GM19238 (cell line): ENCODE data around the gene BSG.

Experiments
- DNase-seq: peaks from one replicate; pipeline ENCODE4 v3.0.0; 2011; ENCODE audit warnings: low spot score; ENCODE audit not compliant: insufficient read length

The BSG gene

DNA sequence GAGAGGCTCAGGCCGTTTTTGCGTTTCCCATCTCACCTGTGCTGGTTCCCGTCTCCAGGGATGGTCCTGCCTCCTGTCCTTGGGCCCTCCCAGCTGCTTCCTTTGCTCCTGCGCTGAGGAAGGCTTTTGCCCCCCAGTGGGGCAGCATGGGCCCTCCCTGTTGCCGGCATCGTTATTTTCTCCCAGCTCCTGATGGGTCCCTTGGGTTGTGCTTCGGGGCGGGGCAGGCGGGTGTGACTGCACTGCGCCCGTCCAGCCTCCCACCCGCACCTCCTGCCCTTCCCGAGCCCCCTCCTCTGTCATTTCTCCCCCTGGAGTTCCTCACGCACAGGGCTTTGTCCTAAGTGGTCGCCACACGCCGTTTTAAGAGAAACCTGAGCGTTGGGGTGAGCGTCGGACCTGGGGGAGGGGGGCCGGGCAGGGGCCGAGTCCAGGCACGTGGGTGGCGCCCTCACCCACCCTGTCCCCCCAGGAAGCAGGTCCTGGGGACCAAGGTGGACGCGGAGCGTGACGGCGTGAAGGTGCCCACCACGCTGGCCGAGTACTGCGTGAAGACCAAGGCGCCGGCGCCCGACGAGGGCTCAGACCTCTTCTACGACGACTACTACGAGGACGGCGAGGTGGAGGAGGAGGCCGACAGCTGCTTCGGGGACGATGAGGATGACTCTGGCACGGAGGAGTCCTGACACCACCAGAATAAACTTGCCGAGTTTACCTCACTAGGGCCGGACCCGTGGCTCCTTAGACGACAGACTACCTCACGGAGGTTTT lies 31.3 kb upstream of the BSG start:
- DNase-seq: no peak

GRCh38 chr19:541699-542098 lies 30.7 kb upstream of the BSG start:
- DNase-seq: no peak

GRCh38 chr19:542173-542866 lies 30.1 kb upstream of the BSG start:
- no peak for DNase-seq

GRCh38 chr19:543910-544608 lies 28.3 kb upstream of the BSG start, which contains the start of gene GZMM:
TSS of gene GZMM (plus strand) at chr19:544053. CDS start at chr19:544072, 19 bp downstream.
- DNase-seq: no peak

GRCh38 chr19:547117-547516 lies 25.3 kb upstream of the BSG start:
- DNase-seq: no peak

DNA sequence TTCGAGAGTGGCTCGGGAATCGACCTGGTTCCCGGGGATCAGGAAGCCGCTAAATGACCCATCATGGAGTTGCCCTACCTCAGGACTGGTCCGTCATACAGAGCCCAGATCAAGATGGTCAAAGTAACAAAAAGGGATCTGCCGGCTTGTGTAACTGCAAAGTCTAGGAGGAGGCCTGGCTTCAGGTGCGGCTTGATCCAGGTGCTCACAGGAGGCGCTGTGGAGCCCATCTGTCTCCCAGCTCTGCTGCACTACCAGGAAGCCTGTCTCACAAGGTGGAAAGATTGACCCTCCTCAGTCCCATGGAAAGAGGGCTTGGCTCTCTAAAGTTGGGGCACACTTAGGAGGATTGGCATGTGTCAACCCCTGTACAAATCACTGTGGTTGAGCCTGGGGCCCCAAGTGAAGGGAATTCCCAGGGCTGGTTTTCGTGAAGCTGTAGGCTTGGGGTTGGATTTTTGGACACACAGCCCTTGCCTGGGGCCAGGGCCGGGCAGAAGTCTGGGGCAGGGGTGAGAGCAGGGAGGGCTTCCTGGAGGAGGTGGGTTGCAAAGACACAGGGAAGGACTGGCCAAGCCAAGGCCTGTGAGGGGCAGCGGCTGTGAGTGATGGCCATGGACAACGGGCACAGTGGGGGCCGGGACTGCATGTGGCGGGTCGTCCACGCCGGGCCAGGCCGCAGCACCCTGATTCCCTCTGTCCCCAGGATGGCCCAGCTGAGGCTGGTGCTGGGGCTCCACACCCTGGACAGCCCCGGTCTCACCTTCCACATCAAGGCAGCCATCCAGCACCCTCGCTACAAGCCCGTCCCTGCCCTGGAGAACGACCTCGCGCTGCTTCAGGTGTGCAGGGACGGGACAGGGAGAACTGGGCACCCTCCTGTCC lies 24.3 kb upstream of the BSG start:
- no peak for DNase-seq

DNA sequence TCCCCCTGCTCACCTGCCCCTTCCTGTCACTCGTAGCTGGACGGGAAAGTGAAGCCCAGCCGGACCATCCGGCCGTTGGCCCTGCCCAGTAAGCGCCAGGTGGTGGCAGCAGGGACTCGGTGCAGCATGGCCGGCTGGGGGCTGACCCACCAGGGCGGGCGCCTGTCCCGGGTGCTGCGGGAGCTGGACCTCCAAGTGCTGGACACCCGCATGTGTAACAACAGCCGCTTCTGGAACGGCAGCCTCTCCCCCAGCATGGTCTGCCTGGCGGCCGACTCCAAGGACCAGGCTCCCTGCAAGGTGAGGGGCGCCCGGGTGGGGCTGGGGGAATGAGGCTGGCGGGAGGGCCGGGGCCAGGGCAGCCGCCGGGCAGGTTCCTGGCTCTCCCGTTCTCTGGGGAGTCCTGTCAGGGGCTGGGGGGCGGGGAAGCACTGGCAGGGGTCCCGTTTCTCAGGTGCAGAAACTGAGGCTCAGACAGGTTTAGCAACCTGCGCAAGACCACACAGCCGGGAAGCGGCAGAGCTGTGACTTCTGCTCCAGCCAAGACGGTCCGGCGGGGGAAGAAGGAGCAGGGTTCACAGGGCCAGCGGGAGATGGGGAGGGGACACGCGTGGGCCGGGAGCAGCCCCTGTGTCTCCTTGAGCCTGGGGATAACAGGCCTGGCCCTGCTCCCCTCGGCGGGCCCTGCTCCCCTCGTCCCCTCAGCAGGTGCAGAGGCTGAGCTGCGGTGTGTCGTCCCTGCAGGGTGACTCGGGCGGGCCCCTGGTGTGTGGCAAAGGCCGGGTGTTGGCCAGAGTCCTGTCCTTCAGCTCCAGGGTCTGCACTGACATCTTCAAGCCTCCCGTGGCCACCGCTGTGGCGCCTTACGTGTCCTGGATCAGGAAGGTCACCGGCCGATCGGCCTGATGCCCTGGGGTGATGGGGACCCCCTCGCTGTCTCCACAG lies 23.2 kb upstream of the BSG start:
- no peak for DNase-seq

- no peak for DNase-seq
Observed at GRCh38 chr19:554817-555216, 17.6 kb upstream of the BSG start.

DNA sequence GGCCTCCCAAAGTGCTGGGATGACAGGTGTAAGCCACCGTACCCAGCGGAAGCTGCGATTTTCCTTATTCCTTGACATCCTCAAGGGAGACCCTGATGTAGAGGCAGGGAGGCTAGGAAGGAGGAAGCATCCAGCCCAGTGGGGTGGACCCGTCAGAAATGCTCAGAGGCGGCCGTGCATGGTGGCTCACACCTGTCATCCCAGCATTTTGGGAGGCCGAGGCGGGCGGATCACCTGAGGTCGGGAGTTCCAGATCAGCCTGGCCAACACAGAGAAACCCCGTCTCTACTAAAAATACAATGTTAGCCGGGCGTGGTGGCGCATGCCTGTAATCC lies 17.0 kb upstream of the BSG start:
- no peak for DNase-seq

DNA sequence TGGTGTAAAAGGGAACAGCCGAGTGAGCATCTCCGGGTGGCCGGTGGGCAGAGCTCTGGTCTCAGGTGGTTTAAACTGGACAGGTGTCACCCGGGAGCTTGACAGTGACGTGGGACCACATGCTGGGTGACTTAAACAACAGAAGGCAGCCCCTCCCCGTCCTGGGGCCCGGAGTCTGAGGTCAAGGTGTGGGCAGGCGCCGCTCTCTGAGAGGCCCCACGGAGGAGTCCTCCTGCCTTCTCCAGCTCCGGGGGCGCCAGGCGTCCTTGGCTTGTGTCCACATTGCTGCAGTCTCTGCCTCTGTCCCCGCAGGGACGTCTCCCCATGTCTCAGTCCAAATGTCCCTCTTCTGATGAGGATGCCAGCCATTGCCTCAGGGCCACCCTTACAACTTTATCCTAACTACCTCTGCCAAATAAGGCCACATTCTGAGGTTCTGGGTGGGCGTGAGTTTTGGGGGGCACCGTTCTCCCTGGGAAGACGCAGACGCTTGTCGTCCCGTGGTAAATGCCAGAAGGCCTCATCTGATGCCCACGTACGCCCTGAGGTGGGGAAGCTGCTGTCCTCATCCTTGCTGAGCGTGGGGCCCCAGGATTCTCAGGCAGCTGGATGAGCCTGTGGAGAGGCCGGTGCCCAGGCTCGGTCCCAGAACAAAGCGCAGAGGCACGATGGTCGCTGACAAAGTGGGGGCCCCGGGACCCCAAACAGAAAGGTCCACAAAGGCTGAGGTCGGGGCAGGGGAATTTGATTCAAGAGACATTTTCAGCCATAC lies 15.6 kb upstream of the BSG start:
- DNase-seq: no peak

GRCh38 chr19:558770-559439 lies 13.5 kb upstream of the BSG start:
- DNase-seq: no peak

GRCh38 chr19:560121-560520 lies 12.3 kb upstream of the BSG start:
- DNase-seq: no peak

DNA sequence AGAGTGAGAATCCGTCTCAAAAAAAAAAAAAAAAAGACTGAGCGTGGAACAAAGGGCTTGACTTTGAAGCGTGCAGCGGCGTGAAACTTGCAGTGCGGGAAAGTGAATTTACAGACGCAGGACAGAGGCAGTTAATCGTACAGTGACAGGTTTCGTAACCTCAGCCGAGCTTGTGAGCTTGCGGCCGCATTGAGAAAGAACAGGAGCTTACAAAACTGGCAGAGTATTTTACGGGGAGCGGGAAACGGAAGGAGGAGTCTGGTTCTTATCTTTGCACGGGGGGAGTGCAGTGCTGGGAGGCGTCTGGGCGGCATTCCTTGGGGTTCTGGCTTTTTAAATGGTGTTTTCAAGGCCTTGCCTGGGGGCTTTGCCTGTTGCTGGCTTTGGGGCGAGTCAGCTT lies 6.0 kb upstream of the BSG start:
- no peak for DNase-seq

DNA sequence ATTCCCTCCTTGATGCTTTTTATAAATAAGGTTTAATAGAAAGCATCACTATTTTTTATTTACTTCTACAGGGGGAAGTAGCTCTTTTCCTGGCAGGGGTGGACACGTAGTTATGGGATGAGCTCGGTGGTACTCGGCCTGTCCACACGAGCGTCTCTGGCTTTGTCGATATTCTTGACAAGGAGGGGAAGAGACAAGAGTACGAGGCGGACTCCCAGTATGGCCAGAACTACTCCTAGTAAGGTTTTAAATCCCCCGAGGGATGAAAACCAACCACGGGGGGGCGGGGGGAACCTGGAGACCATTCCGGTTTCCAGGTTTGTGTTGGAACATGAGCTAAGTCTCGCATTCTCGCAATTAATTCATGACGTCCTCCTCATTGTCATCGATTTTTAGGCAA lies 5.6 kb upstream of the BSG start:
- DNase-seq: no peak

DNA sequence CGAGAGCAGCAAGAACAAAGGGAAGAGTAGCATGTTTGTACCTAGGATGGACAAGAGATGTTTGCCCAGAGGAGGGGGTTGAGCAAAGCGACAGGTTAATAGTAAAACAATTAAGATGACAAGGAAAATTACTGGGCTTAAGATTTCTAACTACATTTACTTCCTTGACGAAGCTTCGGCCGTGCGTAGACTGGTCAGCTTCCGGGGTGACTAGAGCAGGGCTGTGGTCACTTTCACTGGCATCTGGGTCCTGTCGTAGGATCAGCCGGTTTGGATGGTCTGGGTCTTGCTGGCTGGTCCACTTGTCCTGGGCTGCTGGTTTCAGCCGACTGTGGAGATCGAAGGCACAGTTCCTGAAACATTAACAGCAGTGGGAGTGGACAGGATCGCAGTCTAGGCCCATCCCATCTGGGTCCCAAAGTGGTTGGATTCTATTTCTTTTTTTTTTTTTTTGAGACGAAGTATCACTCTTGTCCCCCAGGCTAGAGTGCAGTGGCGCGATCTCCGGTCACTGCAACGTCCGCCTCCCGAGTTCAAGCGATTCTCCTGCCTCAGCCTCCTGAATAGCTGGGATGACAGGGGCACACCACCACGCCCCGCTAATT lies 5.0 kb upstream of the BSG start:
- DNase-seq: no peak

DNA sequence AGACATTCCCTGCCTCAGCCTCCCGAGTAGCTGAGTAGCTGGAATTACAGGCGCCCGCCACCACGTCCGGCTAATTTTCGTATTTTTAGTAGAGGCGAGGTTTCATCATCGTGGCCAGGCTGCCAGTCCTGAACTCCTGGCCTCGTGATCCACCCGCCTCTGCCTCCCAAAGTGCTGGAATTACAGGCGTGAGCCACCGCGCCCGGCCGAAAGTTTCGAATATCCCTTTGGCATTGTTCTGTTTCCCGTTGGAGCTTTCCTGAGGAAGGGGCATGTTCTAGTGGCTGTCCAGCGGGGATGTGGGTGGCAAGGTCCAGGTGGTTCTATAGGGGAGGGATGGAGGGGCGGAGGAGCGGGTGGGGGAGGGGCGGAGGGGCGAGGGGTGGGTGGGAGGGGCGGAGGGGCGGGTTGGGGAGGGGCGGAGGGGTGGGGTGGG lies 2.1 kb upstream of the BSG start:
- DNase-seq: no peak

DNA sequence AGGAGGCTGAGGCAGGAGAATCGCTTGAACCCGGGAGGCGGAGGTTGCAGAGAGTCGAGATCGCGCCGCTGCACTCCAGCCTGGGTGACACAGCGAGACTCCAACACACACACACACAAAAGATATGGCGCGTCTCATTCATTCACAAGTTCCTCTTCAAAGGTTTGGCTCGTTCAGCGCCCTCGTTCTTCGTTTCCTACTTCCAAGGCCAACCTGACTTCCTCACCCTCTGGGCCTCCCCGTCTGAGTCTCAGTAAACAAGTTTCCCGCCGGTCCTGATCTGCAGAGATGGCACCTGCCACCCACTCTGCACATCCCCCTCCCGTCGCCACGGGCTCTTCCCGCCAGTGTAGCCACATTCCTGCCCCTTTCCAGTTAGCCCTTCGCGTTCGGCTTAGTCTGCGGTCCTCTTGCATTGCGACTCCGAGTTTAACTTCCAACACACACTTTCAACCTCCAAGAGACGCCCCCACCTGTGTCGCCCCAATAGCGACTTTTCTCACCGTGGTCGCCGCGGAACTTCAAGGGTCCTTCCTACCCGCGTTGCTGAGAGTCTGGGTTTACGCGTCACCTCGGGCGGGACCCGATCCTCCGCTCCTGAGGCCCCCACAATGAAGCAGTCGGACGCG lies 1.3 kb upstream of the BSG start:
- DNase-seq: peak; percentile 46

DNA sequence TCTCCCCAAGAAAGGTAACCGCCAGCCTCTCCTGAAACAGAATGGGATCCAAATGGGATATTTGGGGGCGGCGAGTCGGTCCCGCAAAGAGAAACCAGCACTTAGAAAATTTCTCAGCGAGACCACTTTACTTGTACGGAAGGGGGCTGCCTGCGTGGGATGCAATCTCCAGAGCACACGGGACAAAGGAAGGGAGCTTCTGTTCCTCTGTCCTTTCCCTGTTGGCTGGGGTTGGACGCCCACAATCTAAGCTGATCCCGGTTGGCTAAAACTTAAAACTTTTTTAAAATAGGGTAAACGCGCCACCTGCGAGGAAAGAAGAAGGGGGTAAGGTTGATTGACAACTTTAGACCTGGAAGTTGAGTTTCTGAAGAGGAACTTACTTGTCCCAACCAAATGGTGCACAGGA lies 826 bp upstream of the BSG start:
- DNase-seq: peak; percentile 38
